ENCODE data around the gene POMP. TPM values are rescaled to one million over a fixed set of nuclear protein-coding genes. Genes with fewer than 3 reads are reported as not detected.
"Not testable (repeated sequence)": the region's sequence is repeated elsewhere in the genome, so short reads cannot be mapped to it uniquely, and the experiment has no call there.

POMP gene
- total RNA-seq, 1 donor from 2014 or later: 97.4 TPM

DNA sequence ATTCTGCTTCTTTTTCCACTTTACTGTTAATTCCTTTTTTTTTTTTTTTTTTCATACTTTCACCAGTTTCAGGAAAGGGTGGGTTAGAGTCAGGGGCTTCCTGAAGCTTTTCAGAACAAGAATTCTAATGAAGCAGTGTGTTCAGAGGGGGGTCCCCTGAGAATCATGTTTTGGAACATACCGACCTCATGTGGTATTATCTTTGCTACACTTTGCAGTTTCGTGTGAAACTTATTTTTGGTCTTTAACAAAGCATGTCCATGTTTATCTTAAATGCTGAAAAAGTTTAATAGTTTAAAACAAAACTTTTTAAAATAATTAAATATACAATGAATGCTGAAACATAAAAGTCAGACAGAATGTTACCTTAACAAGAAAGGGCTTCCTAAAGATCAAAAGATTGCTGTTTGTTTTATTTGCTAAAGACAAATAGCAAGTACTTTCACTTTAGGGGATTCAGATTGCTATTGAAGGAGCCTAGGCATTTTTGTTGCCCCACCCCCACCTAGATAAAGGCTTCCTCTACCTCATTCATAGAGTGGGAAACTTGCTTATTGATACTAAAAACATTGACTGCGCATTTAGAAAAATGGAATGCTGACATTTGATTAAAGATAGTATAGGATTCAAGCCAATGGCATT is 21.1 kb upstream of the POMP start:
- peak in 1 of 2 donors; percentile 19 for DNase-seq (ENCODE audit: low read depth in 2 of 2)

DNA sequence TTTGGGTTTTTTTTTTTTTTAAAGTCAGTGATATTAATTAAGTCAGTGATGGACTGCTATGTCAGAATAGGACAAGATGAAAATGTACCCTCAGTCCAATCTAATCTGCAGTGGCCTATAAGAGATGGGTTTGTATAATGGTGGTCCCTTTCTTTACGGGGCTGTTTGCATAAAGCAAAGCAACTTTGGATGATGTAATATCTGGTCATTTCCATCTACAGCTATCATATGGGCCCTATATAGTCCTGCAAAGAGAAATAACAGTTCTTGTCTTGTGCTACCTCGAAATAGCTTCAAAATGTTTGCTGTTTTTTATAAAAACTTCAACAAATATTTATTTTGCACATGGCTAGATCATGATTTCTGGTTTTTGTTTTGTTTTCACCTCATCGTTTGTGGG is 20.2 kb upstream of the POMP start:
- no peak for DNase-seq (ENCODE audit: low read depth in 2 of 2)

DNA sequence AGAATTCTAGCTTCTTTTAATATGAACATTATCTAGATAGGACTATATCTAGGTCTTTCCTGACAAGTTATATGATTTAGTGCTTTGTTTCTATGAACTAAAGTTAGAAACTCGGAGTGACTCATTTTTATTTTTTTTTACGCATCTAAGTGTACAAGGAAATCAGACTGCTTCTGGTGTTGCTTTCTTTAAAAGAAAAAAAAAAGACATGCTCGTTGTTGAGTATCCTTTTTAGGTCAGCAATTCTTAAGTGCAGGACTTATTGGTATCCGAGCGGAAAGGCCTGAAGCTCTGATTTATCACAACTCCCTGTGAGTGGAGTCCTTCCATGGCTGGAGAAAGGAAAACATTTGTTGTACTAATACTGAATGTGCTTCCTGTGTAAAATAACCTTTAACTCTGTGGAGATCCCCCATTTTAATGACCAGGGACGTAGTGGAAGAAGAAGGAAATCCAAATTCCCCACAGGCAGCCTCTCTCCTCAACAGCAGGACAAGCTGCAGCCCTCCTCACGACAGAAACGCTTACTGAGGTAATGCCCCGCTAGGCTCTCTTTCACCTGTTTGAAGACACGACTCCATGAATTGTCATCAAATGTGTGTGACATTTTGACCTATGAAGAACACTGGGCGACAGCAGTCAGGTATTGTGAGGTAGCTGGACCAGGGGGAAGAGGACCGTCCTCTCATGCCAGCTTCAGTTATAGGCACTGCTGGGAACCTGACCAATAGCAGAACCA is 17.9 kb upstream of the POMP start:
- peak; percentile 61 to 97 for DNase-seq (ENCODE audit: low read depth in 2 of 2)

- peak in 1 of 2 donors; percentile 44 for DNase-seq (ENCODE audit: low read depth in 2 of 2)
Observed at GRCh38 chr13:28641600-28641926, 17.4 kb upstream of the POMP start.

DNA sequence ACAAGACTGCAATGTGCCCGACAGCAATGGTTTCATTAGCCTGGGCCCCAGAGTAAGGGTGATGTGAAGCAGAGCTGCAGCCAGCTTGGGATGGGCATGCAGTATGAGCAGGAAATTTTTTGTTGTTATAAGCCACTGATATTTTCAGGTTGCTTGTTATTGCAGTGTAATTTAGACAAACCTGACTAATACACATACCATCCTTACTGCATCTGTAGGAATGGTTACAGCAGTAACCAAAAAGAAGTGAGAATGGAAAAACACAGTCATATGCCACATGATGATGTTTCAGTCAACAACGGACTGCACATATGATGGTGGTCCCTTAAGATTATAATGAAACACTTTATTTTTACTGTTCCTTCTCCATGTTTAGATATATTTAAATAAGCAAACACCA is 8.6 kb upstream of the POMP start:
- DNase-seq (ENCODE audit: low read depth in 2 of 2): no peak

GRCh38 chr13:28651810-28652401 is 7.0 kb upstream of the POMP start:
- no peak for DNase-seq (ENCODE audit: low read depth in 2 of 2)

- peak; percentile 43 to 53 for DNase-seq (ENCODE audit: low read depth in 2 of 2)
Observed at GRCh38 chr13:28653111-28653510, 5.8 kb upstream of the POMP start.

GRCh38 chr13:28654276-28654675 is 4.7 kb upstream of the POMP start:
- DNase-seq (ENCODE audit: low read depth in 2 of 2): no peak

GRCh38 chr13:28655561-28655960 is 3.4 kb upstream of the POMP start:
- no peak for DNase-seq (ENCODE audit: low read depth in 2 of 2)

- peak in 1 of 2 donors; percentile 38 for DNase-seq (ENCODE audit: low read depth in 2 of 2)
Observed at GRCh38 chr13:28657784-28658538, 969 bp upstream of the POMP start.

- no peak for DNase-seq (ENCODE audit: low read depth in 2 of 2)
Observed at GRCh38 chr13:28658539-28658795, 463 bp upstream of the POMP start.

- DNase-seq (ENCODE audit: low read depth in 2 of 2): peak in 1 of 2 donors; percentile 61
Observed at GRCh38 chr13:28659621-28659970, 666 bp downstream of the POMP start.

GRCh38 chr13:28666897-28667488 is 8.1 kb downstream of the POMP start:
- no peak for DNase-seq (ENCODE audit: low read depth in 2 of 2)

- DNase-seq (ENCODE audit: low read depth in 2 of 2): no peak
Observed at GRCh38 chr13:28671126-28671792, 12.3 kb downstream of the POMP start.

- peak in 1 of 2 donors; percentile 17 for DNase-seq (ENCODE audit: low read depth in 2 of 2)
Observed at GRCh38 chr13:28678809-28679208, 19.9 kb downstream of the POMP start.

DNA sequence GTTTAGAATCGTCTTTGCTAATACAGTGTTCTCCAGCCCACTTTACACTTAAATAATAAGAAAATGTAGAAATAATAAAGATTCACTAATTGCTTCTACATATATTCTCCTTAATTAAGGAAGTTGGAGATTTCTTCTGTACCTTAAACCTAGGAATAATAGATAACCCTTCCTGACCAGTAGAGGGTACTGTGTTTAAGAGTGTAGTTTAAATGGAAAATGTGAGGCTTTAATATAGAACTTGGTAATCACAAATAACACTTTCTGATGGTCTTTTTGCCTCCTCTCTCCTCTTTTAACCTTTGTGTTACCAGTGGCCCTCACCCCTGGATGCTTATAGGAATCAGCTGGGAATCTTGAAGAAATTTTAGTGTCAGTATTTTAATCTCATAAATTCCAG is 20.7 kb downstream of the POMP start:
- DNase-seq (ENCODE audit: low read depth in 2 of 2): peak in 1 of 2 donors; percentile 29

DNA sequence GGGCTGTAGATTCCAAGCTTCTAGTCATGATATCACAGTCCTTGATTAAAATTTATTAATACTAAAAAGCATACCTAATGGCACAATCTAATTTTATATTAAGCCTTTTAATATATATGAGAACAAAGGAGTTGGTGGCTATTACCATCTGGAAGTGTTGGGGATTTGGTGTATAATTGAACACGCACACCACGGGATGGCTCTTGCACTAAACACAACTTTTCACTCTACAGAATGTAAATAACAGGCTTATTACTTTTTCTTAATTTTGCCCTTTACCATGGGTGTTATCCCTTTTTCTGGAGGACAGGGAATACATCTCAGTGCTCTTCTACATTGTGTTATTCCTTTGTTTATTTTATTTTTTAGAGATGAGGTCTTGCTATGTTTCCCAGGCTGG is 21.6 kb downstream of the POMP start:
- DNase-seq (ENCODE audit: low read depth in 2 of 2): no peak

GRCh38 chr13:28683169-28683568 is 24.2 kb downstream of the POMP start:
- not testable (repeated sequence) for DNase-seq (ENCODE audit: low read depth in 2 of 2)

GRCh38 chr13:28684257-28684656 is 25.3 kb downstream of the POMP start:
- DNase-seq (ENCODE audit: low read depth in 2 of 2): no peak

DNA sequence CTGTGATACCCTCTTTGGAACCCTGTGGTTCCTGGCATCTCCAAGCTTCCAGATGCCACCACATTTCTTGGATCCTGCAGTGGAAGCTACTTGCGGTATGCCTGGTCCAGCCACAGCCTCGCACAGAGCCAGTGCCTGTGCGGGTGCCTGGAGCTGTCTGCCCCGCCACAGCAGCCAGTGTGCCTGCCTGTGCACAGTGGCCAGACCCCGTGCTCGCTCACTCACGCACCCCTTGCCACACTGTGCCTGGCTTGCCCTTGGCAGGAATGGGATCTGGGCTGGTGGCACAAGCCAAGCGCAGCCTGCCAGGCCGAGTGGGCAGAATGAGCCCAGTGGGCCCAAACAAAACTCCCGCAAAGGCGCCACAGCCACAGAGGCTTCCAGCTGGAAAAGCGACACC is 26.2 kb downstream of the POMP start:
- DNase-seq (ENCODE audit: low read depth in 2 of 2): no peak

GRCh38 chr13:28685892-28686291 is 27.0 kb downstream of the POMP start:
- no peak for DNase-seq (ENCODE audit: low read depth in 2 of 2)

Measured in dermis microvascular lymphatic vessel endothelial cell (primary cell).